WTC11 (cell line): Measurements from ENCODE around the gene MID2. TPM values are rescaled to one million over a fixed set of nuclear protein-coding genes. Genes with fewer than 3 reads are reported as not detected.

Experiments used
- ATAC-seq: fragments of 200-7000 bp; cut with Tn5 transposase; 2 replicates; pipeline ENCODE4 v1.10.0; 2021; ENCODE audit warnings: mild to moderate bottlenecking, moderate library complexity
- CTCF ChIA-PET: fragments of 300-600 bp; sonication (Branson Sonifier 250); formaldehyde crosslinking; loops from one replicate; lab custom pipeline; 2021; ENCODE audit warnings: antibody characterized with exemption; lab: Charles Lee
- POLR2A ChIA-PET: fragments of 350-600 bp; sonication (Branson Sonifier 250); formaldehyde crosslinking; loops from one replicate; lab custom pipeline; 2021; ENCODE audit warnings: antibody characterized with exemption; lab: Charles Lee
- DNase-seq: peaks from one replicate; pipeline ENCODE4 v3.0.0; 2021; ENCODE audit warnings: low spot score
- H3K27ac Mint-ChIP-seq: 2 replicates; pipeline ENCODE4 v1.8.0; 2021; ENCODE audit warnings: mixed read lengths
- H3K27me3 Mint-ChIP-seq: 2 replicates; pipeline ENCODE4 v1.8.0; 2021; ENCODE audit warnings: low read depth, mild to moderate bottlenecking, moderate library complexity, mixed read lengths
- H3K36me3 Mint-ChIP-seq: 2 replicates; pipeline ENCODE4 v1.8.0; 2021; ENCODE audit warnings: mixed read lengths
- H3K4me1 Mint-ChIP-seq: 2 replicates; pipeline ENCODE4 v1.8.0; 2022; ENCODE audit warnings: mixed read lengths
- H3K4me3 Mint-ChIP-seq: 2 replicates; pipeline ENCODE4 v1.8.0; 2021; ENCODE audit warnings: mild to moderate bottlenecking, moderate library complexity, mixed read lengths
- H3K9me3 Mint-ChIP-seq: 2 replicates; pipeline ENCODE4 v1.8.0; 2021; ENCODE audit warnings: mixed read lengths
- AR ChIP-seq: fragments of 250-450 bp; sonication (Bioruptor Pico); IDR thresholded peaks from 2 replicates; pipeline ENCODE4 v1.9.0; 2021; ENCODE audit warnings: mild to moderate bottlenecking
- CBFB ChIP-seq: sonication (generic); formaldehyde crosslinking; IDR thresholded peaks from 2 replicates; pipeline ENCODE4 v1.8.1; 2022; ENCODE audit warnings: mild to moderate bottlenecking, low read depth, missing genetic modification reagents
- CTCF ChIP-seq: fragments of 200-600 bp; IDR thresholded peaks from 2 replicates; pipeline ENCODE4 v1.8.0; 2022; ENCODE audit warnings: antibody characterized with exemption
- E2F4 ChIP-seq: sonication (generic); formaldehyde crosslinking; IDR thresholded peaks from 2 replicates; pipeline ENCODE4 v1.8.1; 2022; ENCODE audit warnings: low read depth, mild to moderate bottlenecking, moderate library complexity, missing genetic modification reagents, borderline replicate concordance
- E2F5 ChIP-seq: sonication (generic); formaldehyde crosslinking; IDR thresholded peaks from 2 replicates; pipeline ENCODE4 v1.8.1; 2022; ENCODE audit warnings: mild to moderate bottlenecking, moderate library complexity, missing genetic modification reagents
- ERG ChIP-seq: fragments of 250-450 bp; sonication (Bioruptor Pico); IDR thresholded peaks from 2 replicates; pipeline ENCODE4 v1.8.0; 2021; ENCODE audit warnings: mild to moderate bottlenecking
- IRF1 ChIP-seq: sonication (generic); formaldehyde crosslinking; IDR thresholded peaks from 2 replicates; pipeline ENCODE4 v1.8.0; 2023; ENCODE audit warnings: missing genetic modification reagents
- NR2C2 ChIP-seq: sonication (generic); formaldehyde crosslinking; IDR thresholded peaks from 2 replicates; pipeline ENCODE4 v1.8.0; 2022; ENCODE audit warnings: mild to moderate bottlenecking, missing genetic modification reagents
- NR3C1 ChIP-seq: sonication (generic); formaldehyde crosslinking; conservative IDR thresholded peaks from 2 replicates; pipeline ENCODE4 v1.8.1; 2023; ENCODE audit warnings: low read depth, mild to moderate bottlenecking, missing genetic modification reagents
- RELA ChIP-seq: sonication (generic); formaldehyde crosslinking; IDR thresholded peaks from 2 replicates; pipeline ENCODE4 v1.8.1; 2022; ENCODE audit warnings: missing genetic modification reagents, mild to moderate bottlenecking, borderline replicate concordance
- SMAD3 ChIP-seq: sonication (generic); formaldehyde crosslinking; IDR thresholded peaks from 2 replicates; pipeline ENCODE4 v1.8.0; 2022; ENCODE audit warnings: missing genetic modification reagents, mild to moderate bottlenecking, borderline replicate concordance
- SMAD4 ChIP-seq: sonication (generic); formaldehyde crosslinking; IDR thresholded peaks from 2 replicates; pipeline ENCODE4 v1.8.0; 2022; ENCODE audit warnings: mild to moderate bottlenecking, missing genetic modification reagents
- ZNF219 ChIP-seq: sonication (generic); formaldehyde crosslinking; IDR thresholded peaks from 2 replicates; pipeline ENCODE4 v1.8.0; 2023; ENCODE audit warnings: missing genetic modification reagents, mild to moderate bottlenecking, borderline replicate concordance
- ZNF281 ChIP-seq: sonication (generic); formaldehyde crosslinking; IDR thresholded peaks from 2 replicates; pipeline ENCODE4 v1.8.0; 2023; ENCODE audit warnings: mild to moderate bottlenecking, missing genetic modification reagents
- ZNF532 ChIP-seq: fragments of 250-450 bp; sonication (Bioruptor Pico); IDR thresholded peaks from 2 replicates; pipeline ENCODE4 v1.9.0; 2021; ENCODE audit warnings: mild to moderate bottlenecking, borderline replicate concordance
- total RNA-seq: library from RNA; stranded (reverse); gene quantifications from 3 replicates; pipeline ENCODE4 v1.2.3, GENCODE V29; 2021

MID2 gene
- total RNA-seq, 1 experiment from 2014 or later, result 6.4 TPM

- DNase-seq (no peak), ATAC-seq (no peak)
- TF ChIP-seq AR (CRISPR knock-in tag) (no peak), NR3C1 (no peak), SMAD3 (no peak), E2F4 (CRISPR knock-in tag) (no peak), NR2C2 (CRISPR knock-in tag) (no peak)
- no peaks in the 10 kb centered on the region for H3K27me3 Mint-ChIP-seq
- H3K9me3 Mint-ChIP-seq, result no peaks in the 10 kb centered on the region
- CTCF ChIA-PET, result no interaction called here
- no peak overlapping the region for H3K4me3 Mint-ChIP-seq
- POLR2A ChIA-PET, result no interaction called here
- no peak overlapping the region for H3K27ac Mint-ChIP-seq
- H3K36me3 Mint-ChIP-seq, result no peaks in the 10 kb centered on the region
- no peaks in the 10 kb centered on the region for H3K4me1 Mint-ChIP-seq
Observed at GRCh38 chrX:107840971-107841370, 15.3 kb downstream of the MID2 start.

- no peak for DNase-seq
- Mint-ChIP-seq H3K4me3 (no peak overlapping the region), H3K36me3 (no peaks in the 10 kb centered on the region), H3K9me3 (no peaks in the 10 kb centered on the region), H3K27ac (no peak overlapping the region), H3K4me1 (no peaks in the 10 kb centered on the region), H3K27me3 (no peaks in the 10 kb centered on the region)
- CTCF ChIA-PET, result no interaction called here
- TF ChIP-seq CBFB (CRISPR knock-in tag) (no peak), CTCF (no peak), ZNF281 (no peak), ZNF532 (CRISPR knock-in tag) (no peak), ZNF219 (CRISPR knock-in tag) (no peak), IRF1 (CRISPR knock-in tag) (no peak), RELA (no peak), E2F5 (CRISPR knock-in tag) (no peak), SMAD4 (CRISPR knock-in tag) (no peak), ERG (CRISPR knock-in tag) (no peak)
- POLR2A ChIA-PET, result no interaction called here
- no peak for ATAC-seq
Observed at GRCh38 chrX:107842715-107843400, 17.2 kb downstream of the MID2 start.
